ENCODE measurements around the gene DNAH3.
"Not testable (repeated sequence)": the region's sequence is repeated elsewhere in the genome, so short reads cannot be mapped to it uniquely, and the experiment has no call there.

DNAH3 gene

GRCh38 chr16:20989496-20990070 is 161.1 kb downstream of the DNAH3 start:
- not testable (repeated sequence) for DNase-seq

- no peak for DNase-seq
These were observed 163.6 kb downstream of the DNAH3 start for GRCh38 chr16:20987049-20987448.

GRCh38 chr16:20984019-20984418 is 166.6 kb downstream of the DNAH3 start:
- DNase-seq = no peak

GRCh38 chr16:20976576-20976975 is 174.1 kb downstream of the DNAH3 start:
- DNase-seq = no peak

GRCh38 chr16:20973201-20973600 is 177.4 kb downstream of the DNAH3 start:
- not testable (repeated sequence) for DNase-seq

- no peak for DNase-seq
These were observed 179.2 kb downstream of the DNAH3 start for GRCh38 chr16:20971401-20971800.

GRCh38 chr16:20969386-20969785 is 181.3 kb downstream of the DNAH3 start:
- DNase-seq = no peak

- DNase-seq = no peak
These were observed 181.9 kb downstream of the DNAH3 start for GRCh38 chr16:20968765-20969164.

- DNase-seq = no peak
These were observed 189.7 kb downstream of the DNAH3 start for GRCh38 chr16:20960899-20961298.

GRCh38 chr16:20957153-20957552 is 193.5 kb downstream of the DNAH3 start:
- no peak for DNase-seq

- DNase-seq = no peak
These were observed 194.3 kb downstream of the DNAH3 start for GRCh38 chr16:20956319-20956718.

GRCh38 chr16:20954574-20954973 is 196.1 kb downstream of the DNAH3 start:
- no peak for DNase-seq

GRCh38 chr16:20952139-20952920 is 198.3 kb downstream of the DNAH3 start:
- no peak for DNase-seq

- no peak for DNase-seq
These were observed 200.4 kb downstream of the DNAH3 start for GRCh38 chr16:20950294-20950693.

- no peak for DNase-seq
These were observed 201.0 kb downstream of the DNAH3 start for GRCh38 chr16:20949660-20950059.

- DNase-seq = no peak
These were observed 202.2 kb downstream of the DNAH3 start for GRCh38 chr16:20948444-20948843.

- no peak for DNase-seq
These were observed 204.5 kb downstream of the DNAH3 start for GRCh38 chr16:20946015-20946629.

GRCh38 chr16:20945575-20945875 is 205.1 kb downstream of the DNAH3 start:
- DNase-seq = not testable (repeated sequence)

GRCh38 chr16:20944861-20945574 is 205.6 kb downstream of the DNAH3 start:
- DNase-seq = no peak

GRCh38 chr16:20942256-20942655 is 208.4 kb downstream of the DNAH3 start:
- DNase-seq = no peak

- DNase-seq = no peak
These were observed 209.1 kb downstream of the DNAH3 start for GRCh38 chr16:20941636-20941926.

- no peak for DNase-seq
These were observed 209.6 kb downstream of the DNAH3 start for GRCh38 chr16:20940871-20941635.

GRCh38 chr16:20939611-20940010 is 211.0 kb downstream of the DNAH3 start:
- no peak for DNase-seq

Data from cortex of kidney (tissue), 1 donor.